Liver (tissue), 9 donors: ENCODE measurements around the gene FAM9C. TPM values are rescaled to one million over a fixed set of nuclear protein-coding genes. Genes with fewer than 3 reads are reported as not detected.

Experiments
- DNase-seq: peaks from one replicate; pipeline ENCODE4 v3.0.0-alpha.2; 2017; ENCODE audit warnings: low spot score
- H3K27ac ChIP-seq, 2 donors: one replicate each; pipeline ENCODE4 v1.7.0; 2013; ENCODE audit warnings: inconsistent platforms in 2 of 2, low read length in 2 of 2, control low read depth in 1 of 2, low read depth in 1 of 2, mild to moderate bottlenecking in 1 of 2
- H3K27me3 ChIP-seq, 4 donors: one replicate each; pipeline versions ENCODE4 v1.6.1 to v1.7.0; 2013; ENCODE audit warnings: low read length in 3 of 4, inconsistent platforms in 1 of 4, mild to moderate bottlenecking in 1 of 4, moderate library complexity in 1 of 4; ENCODE audit not compliant: control insufficient read depth in 4 of 4, insufficient read depth in 4 of 4
- H3K36me3 ChIP-seq, 4 donors: one replicate each; pipeline versions ENCODE4 v1.6.1 to v1.7.0; 2013; ENCODE audit warnings: low read length in 3 of 4, mild to moderate bottlenecking in 3 of 4, low read depth in 1 of 4, moderate library complexity in 1 of 4; ENCODE audit not compliant: control insufficient read depth in 4 of 4, insufficient read depth in 3 of 4
- H3K4me1 ChIP-seq, 4 donors: one replicate each; pipeline versions ENCODE4 v1.6.1 to v1.7.0; 2013; ENCODE audit warnings: low read length in 3 of 4, mild to moderate bottlenecking in 3 of 4, moderate library complexity in 1 of 4; ENCODE audit not compliant: control insufficient read depth in 4 of 4, insufficient read depth in 4 of 4
- H3K4me3 ChIP-seq, 3 donors: one replicate each; pipeline versions ENCODE4 v1.6.1 to v1.7.0; 2013; ENCODE audit warnings: low read length in 3 of 3, control low read depth in 1 of 3, low read depth in 1 of 3, mild to moderate bottlenecking in 1 of 3
- H3K9ac ChIP-seq, 2 donors: one replicate each; pipeline ENCODE4 v1.7.0; 2013; ENCODE audit warnings: low read length in 2 of 2, mild to moderate bottlenecking in 2 of 2, moderate library complexity in 2 of 2, control low read depth in 1 of 2, low read depth in 1 of 2
- H3K9me3 ChIP-seq, 4 donors: one replicate each; pipeline versions ENCODE4 v1.6.1 to v1.7.0; 2013; ENCODE audit warnings: low read length in 3 of 4; ENCODE audit not compliant: control insufficient read depth in 4 of 4
- EGR1 ChIP-seq, 2 donors: IDR thresholded peaks; 2 replicates each; pipeline ENCODE4 v1.6.1; 2016 to 2018; ENCODE audit warnings: antibody characterized with exemption in 2 of 2, low read depth in 2 of 2
- FOXA1 ChIP-seq: IDR thresholded peaks from 2 replicates; pipeline ENCODE4 v1.6.1; 2016; ENCODE audit warnings: antibody characterized with exemption
- FOXA2 ChIP-seq: IDR thresholded peaks from 2 replicates; pipeline ENCODE4 v1.6.1; 2016; ENCODE audit warnings: antibody characterized with exemption
- GABPA ChIP-seq, 2 donors: IDR thresholded peaks in 1 of 2; conservative IDR thresholded peaks in 1 of 2; 2 replicates each; pipeline ENCODE4 v1.6.1; 2016; ENCODE audit warnings: antibody characterized with exemption in 2 of 2, mild to moderate bottlenecking in 1 of 2, moderate library complexity in 1 of 2
- HNF4A ChIP-seq, 2 donors: conservative IDR thresholded peaks; 2 replicates each; pipeline ENCODE4 v1.6.1; 2016; ENCODE audit warnings: antibody characterized with exemption in 2 of 2, mild to moderate bottlenecking in 2 of 2
- HNF4G ChIP-seq: IDR thresholded peaks from 2 replicates; pipeline ENCODE4 v1.6.1; 2016; ENCODE audit warnings: antibody characterized with exemption
- JUND ChIP-seq, 2 donors: IDR thresholded peaks; 2 replicates each; pipeline ENCODE4 v1.6.1; 2016; ENCODE audit warnings: antibody characterized with exemption in 2 of 2
- NR2F2 ChIP-seq: IDR thresholded peaks from 2 replicates; pipeline ENCODE4 v1.6.1; 2016; ENCODE audit warnings: antibody characterized with exemption
- RAD21 ChIP-seq, 2 donors: IDR thresholded peaks; 2 replicates each; pipeline ENCODE4 v1.6.1; 2016; ENCODE audit warnings: antibody characterized with exemption in 2 of 2, mild to moderate bottlenecking in 2 of 2
- RXRA ChIP-seq, 2 donors: IDR thresholded peaks; 2 replicates each; pipeline ENCODE4 v1.6.1; 2017 to 2018; ENCODE audit warnings: antibody characterized with exemption in 2 of 2, mild to moderate bottlenecking in 1 of 2
- SP1 ChIP-seq: IDR thresholded peaks from 2 replicates; pipeline ENCODE4 v1.6.1; 2018; ENCODE audit warnings: antibody characterized with exemption, mild to moderate bottlenecking
- TAF1 ChIP-seq: conservative IDR thresholded peaks from 2 replicates; pipeline ENCODE4 v1.6.1; 2016; ENCODE audit warnings: antibody characterized with exemption, mild to moderate bottlenecking
- YY1 ChIP-seq: IDR thresholded peaks from 2 replicates; pipeline ENCODE4 v1.6.1; 2016; ENCODE audit warnings: antibody characterized with exemption, mild to moderate bottlenecking
- WGBS: extraction: QIAGEN DNeasy Blood & Tissue Kit; methylation state at CpG from one replicate; pipeline ENCODE4 v1.1.7; 2013; 5-methylcytosine and 5-hydroxymethylcytosine counted together
- polyA plus RNA-seq, 2 donors: library from polyadenylated mRNA; stranded (reverse) in 1 of 2; unstranded in 1 of 2; fragments of 200-250 nt in 1 of 2; fragments of >200 nt in 1 of 2; fragmentation: Nextera tagmentation in 1 of 2; extraction: Ambion mirVana in 1 of 2; gene quantifications; one replicate each; pipeline versions ENCODE4 v1.2.1 to v1.2.3, GENCODE V29; 2013 to 2015
- total RNA-seq, 2 donors: library from RNA; depleted of rRNA; stranded (reverse); fragments of >200 nt; gene quantifications; one replicate each; pipeline ENCODE4 v1.2.3, GENCODE V29; 2014
- TF ChIP-seq, protein P1 (sequence below): IDR thresholded peaks from 2 replicates; pipeline ENCODE4 v1.6.1; 2016; ENCODE audit warnings: antibody characterized with exemption
- TF ChIP-seq, protein P2 (sequence below): IDR thresholded peaks from 2 replicates; pipeline ENCODE4 v1.6.1; 2016; ENCODE audit warnings: antibody characterized with exemption, mild to moderate bottlenecking
- TF ChIP-seq, protein P3 (sequence below): fragments of 150-350 bp; IDR thresholded peaks from 2 replicates; pipeline ENCODE4 v1.5.1; 2017; ENCODE audit warnings: improper control_type of control experiment, low read depth, low read length; ENCODE audit not compliant: missing input control
- TF ChIP-seq, protein P4 (sequence below): IDR thresholded peaks from 2 replicates; pipeline ENCODE4 v1.6.1; 2016; ENCODE audit warnings: antibody characterized with exemption
- TF ChIP-seq, protein P5 (sequence below): IDR thresholded peaks from 2 replicates; pipeline ENCODE4 v1.6.1; 2016; ENCODE audit warnings: antibody characterized with exemption
- donor health status: healthy.
- donor health status: healthy.
- donor health status: healthy.
- donor health status: healthy.
- donor health status: healthy.

The FAM9C gene
- total and polyA plus RNA-seq, 4 donors, result not detected

DNA sequence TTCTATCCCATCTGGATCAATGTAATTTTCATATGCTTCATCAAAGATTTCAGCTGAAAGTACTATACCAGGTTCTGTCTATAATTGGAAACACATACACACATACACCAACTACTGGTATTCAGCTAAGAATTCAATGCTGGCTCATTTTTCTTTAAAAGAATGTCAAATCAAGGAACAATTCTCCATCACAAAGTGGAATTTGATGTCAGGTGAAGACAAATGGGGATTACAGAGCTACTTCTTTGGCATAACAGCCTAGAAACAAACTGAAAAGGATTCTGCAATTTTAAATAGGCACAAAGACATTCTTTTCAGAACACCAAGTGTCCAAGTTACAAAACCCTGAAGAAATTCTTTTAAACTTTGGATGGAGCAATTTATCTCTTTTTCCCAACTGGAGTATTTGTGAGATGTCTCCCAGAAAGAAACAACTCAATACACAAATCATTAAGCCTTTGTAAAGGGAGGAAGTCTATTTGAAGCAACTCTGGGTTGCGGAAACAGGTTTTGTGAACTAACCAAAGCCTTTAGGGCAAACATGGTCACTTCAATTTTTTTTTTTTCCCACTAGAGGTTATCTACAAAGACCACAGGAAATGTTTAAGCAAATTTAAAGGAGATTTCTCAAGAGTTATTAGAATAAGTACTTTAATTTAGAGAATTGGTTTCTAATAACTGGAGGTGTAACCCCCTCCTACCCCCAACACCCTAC lies 1.9 kb upstream of the FAM9C start:
- TF ChIP-seq NR2F2, result no peak
- no peak for TF ChIP-seq YY1
- no peak for TF ChIP-seq HNF4A (conservative IDR thresholded peaks at IDR 0.05)
- no peak for TF ChIP-seq TAF1
- TF ChIP-seq, protein P1, sequence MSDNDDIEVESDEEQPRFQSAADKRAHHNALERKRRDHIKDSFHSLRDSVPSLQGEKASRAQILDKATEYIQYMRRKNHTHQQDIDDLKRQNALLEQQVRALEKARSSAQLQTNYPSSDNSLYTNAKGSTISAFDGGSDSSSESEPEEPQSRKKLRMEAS, result no peak
- no peak for TF ChIP-seq RXRA (IDR thresholded peaks at IDR 0.05)
- no peak for TF ChIP-seq FOXA2
- TF ChIP-seq, protein P2, sequence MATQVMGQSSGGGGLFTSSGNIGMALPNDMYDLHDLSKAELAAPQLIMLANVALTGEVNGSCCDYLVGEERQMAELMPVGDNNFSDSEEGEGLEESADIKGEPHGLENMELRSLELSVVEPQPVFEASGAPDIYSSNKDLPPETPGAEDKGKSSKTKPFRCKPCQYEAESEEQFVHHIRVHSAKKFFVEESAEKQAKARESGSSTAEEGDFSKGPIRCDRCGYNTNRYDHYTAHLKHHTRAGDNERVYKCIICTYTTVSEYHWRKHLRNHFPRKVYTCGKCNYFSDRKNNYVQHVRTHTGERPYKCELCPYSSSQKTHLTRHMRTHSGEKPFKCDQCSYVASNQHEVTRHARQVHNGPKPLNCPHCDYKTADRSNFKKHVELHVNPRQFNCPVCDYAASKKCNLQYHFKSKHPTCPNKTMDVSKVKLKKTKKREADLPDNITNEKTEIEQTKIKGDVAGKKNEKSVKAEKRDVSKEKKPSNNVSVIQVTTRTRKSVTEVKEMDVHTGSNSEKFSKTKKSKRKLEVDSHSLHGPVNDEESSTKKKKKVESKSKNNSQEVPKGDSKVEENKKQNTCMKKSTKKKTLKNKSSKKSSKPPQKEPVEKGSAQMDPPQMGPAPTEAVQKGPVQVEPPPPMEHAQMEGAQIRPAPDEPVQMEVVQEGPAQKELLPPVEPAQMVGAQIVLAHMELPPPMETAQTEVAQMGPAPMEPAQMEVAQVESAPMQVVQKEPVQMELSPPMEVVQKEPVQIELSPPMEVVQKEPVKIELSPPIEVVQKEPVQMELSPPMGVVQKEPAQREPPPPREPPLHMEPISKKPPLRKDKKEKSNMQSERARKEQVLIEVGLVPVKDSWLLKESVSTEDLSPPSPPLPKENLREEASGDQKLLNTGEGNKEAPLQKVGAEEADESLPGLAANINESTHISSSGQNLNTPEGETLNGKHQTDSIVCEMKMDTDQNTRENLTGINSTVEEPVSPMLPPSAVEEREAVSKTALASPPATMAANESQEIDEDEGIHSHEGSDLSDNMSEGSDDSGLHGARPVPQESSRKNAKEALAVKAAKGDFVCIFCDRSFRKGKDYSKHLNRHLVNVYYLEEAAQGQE, result no peak
- Histone ChIP-seq H3K4me3 (no peak overlapping the region), H3K36me3 (no peaks in the 10 kb centered on the region), H3K9ac (no peak overlapping the region), H3K27ac (no peak overlapping the region), H3K27me3 (peaks cover 0 to 2% (median 0%) of the 10 kb centered on the region in 4 donors), H3K4me1 (peaks cover 0 to 4% (median 1%) of the 10 kb centered on the region in 4 donors), H3K9me3 (no peaks in the 10 kb centered on the region)
- 81% methylated on average over 1 of the region's 1 CpG for WGBS
- DNase-seq, result no peak

DNA sequence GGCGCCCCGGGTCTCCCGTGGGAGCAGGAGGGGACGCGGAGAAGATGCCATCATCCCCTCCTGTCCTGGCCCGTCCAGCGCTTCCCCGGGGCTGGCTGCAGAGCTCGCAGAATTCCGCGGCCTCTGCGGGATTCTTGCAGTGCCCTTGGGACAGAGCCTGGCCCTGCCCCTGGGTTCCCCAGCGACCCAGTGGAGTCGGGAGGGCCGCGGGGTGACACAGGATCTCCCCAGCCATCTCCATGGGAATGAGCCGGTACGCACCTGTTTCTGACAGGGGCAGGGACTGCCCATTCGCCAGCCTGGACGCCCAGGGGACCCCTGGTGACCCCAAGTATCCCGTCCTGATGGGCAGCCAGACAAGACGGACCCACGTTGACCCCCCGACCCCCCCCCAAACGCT lies 482 bp downstream of the FAM9C start:
- no peak for DNase-seq
- no peak overlapping the region for H3K4me3 ChIP-seq
- H3K27me3 ChIP-seq, result peaks cover 0 to 2% (median 0%) of the 10 kb centered on the region in 4 donors
- H3K4me1 ChIP-seq, result peaks cover 0 to 4% (median 1%) of the 10 kb centered on the region in 4 donors
- 94% methylated on average over 25 of the region's 25 CpGs for WGBS
- no peaks in the 10 kb centered on the region for H3K9me3 ChIP-seq
- H3K27ac ChIP-seq, result no peak overlapping the region
- no peak overlapping the region for H3K9ac ChIP-seq
- TF ChIP-seq SP1 (no peak), GABPA (IDR thresholded peaks at IDR 0.05 in 1 of 2, conservative IDR thresholded peaks at IDR 0.05 in 1 of 2) (no peak), HNF4A (conservative IDR thresholded peaks at IDR 0.05) (no peak), RXRA (IDR thresholded peaks at IDR 0.05) (no peak), EGR1 (IDR thresholded peaks at IDR 0.05; ENCODE audit: low read depth in 2 of 2) (no peak), NR2F2 (no peak), TAF1 (no peak), YY1 (no peak), FOXA2 (no peak), HNF4G (no peak), RAD21 (IDR thresholded peaks at IDR 0.05) (no peak), FOXA1 (no peak), JUND (IDR thresholded peaks at IDR 0.05) (no peak)
- TF ChIP-seq, protein P1, result no peak
- TF ChIP-seq, protein P3, sequence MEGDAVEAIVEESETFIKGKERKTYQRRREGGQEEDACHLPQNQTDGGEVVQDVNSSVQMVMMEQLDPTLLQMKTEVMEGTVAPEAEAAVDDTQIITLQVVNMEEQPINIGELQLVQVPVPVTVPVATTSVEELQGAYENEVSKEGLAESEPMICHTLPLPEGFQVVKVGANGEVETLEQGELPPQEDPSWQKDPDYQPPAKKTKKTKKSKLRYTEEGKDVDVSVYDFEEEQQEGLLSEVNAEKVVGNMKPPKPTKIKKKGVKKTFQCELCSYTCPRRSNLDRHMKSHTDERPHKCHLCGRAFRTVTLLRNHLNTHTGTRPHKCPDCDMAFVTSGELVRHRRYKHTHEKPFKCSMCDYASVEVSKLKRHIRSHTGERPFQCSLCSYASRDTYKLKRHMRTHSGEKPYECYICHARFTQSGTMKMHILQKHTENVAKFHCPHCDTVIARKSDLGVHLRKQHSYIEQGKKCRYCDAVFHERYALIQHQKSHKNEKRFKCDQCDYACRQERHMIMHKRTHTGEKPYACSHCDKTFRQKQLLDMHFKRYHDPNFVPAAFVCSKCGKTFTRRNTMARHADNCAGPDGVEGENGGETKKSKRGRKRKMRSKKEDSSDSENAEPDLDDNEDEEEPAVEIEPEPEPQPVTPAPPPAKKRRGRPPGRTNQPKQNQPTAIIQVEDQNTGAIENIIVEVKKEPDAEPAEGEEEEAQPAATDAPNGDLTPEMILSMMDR, result no peak
- TF ChIP-seq, protein P4, sequence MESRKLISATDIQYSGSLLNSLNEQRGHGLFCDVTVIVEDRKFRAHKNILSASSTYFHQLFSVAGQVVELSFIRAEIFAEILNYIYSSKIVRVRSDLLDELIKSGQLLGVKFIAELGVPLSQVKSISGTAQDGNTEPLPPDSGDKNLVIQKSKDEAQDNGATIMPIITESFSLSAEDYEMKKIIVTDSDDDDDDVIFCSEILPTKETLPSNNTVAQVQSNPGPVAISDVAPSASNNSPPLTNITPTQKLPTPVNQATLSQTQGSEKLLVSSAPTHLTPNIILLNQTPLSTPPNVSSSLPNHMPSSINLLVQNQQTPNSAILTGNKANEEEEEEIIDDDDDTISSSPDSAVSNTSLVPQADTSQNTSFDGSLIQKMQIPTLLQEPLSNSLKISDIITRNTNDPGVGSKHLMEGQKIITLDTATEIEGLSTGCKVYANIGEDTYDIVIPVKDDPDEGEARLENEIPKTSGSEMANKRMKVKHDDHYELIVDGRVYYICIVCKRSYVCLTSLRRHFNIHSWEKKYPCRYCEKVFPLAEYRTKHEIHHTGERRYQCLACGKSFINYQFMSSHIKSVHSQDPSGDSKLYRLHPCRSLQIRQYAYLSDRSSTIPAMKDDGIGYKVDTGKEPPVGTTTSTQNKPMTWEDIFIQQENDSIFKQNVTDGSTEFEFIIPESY, result no peak
- TF ChIP-seq, protein P2, result no peak
- TF ChIP-seq, protein P5, sequence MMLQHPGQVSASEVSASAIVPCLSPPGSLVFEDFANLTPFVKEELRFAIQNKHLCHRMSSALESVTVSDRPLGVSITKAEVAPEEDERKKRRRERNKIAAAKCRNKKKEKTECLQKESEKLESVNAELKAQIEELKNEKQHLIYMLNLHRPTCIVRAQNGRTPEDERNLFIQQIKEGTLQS, result no peak
- no peaks in the 10 kb centered on the region for H3K36me3 ChIP-seq
